NCI-H226 (cell line): Measurements from ENCODE around the gene BTNL3.
"Not testable (repeated sequence)": the region's sequence is repeated elsewhere in the genome, so short reads cannot be mapped to it uniquely, and the experiment has no call there.

ENCODE experiments used
- DNase-seq: peaks from one replicate; pipeline ENCODE4 v3.0.0-alpha.2; 2015

Gene BTNL3

DNA sequence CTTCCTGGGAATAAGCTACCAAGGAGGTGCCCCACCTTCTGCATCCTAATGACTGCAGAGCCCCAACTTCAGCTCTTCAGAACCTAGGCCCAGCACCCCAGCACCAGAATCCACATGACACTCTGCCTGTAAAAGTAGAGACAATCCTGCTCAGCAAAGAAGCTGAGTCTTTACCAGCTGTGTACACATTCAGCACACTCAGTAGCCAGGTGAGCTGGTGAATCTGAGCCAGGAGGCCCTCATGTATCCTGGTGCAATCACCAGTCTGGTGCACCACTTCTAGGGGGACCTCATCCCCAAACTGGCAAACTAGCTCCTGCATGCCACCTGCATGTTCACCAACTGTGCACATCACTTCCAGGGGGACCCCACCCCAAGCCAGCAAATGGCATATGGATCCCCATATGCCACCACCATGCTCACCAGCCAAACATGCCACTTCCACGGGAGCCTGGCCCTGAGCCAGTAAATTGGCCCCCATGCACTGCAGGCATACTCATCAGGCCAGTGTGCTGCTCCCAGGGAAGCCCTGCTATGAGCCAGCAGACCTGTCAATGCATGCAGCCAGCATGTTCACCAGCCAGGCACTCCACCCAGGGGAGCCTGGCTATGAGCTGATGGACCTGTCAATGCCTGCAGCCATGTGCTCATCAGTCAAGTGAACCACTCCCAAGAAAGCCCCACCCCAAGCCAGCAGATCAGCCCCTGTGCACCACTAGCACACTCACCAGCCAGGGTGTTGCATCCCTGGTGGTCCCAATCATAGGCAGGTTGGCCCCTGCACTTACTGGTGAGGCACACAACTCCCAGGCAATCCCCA, 35.8 kb downstream of the BTNL3 start:
- DNase-seq = no peak

DNA sequence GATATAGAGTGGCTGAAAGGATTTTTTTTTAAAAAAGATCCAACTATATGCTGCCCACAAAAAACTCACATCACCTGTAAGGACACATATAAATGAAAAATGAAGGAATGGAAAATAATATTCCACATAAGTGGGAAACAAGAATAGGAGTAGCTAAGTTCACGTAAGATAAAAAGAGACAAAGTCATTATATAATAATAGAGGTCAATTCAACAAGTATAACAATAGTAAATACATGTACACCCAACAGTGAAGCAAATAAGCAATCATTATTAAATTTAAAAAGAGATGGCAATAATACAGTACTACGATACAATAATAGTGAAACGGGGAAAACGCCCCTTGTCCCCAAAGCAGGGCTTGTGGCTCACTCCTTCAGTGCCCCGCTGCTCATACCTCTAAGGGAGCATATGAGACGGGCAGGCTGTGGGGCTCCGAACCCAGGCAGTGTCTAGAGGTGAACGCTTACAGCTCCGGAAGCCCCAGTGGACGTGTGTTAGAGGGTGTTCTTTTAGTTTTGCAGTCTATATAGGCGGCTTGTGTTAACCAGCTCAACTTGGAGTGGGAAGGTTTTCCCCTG, 38.9 kb downstream of the BTNL3 start:
- DNase-seq = no peak

DNA sequence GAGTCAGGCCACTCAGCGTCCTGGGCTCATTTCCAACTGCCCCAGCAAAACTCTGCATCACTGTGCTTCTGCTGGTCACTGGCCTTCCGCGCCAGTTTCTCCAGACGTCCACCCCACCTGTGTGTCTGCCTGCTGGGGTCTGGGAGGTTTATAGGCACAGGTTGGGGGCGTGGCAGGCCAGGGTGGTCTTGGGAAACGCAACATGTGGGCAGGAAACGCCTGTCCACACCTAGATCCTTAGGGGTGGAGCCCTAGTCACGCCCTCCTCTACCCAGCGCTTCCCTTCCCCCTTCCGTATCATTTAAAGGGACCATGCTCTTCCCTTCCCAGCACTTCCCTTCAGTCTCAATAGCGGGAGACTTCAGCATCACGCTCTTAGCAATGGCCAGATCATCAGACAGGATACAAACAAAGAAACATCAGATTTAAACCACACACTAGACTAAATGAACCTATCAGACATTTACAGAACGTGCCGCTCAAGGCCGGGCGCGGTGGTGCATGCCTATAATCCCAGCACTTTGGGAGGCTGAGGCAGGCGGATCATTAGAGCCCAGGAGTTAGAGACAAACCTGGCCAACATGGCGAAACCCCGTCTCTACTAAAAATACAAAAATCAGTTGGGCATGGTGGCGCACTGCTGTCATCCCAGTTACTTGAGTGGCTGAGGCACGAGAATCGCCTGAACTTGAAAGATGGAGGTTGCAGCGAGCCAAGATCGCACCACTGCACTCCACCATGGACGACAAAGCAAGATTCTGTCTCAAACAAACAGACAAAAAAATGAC, 39.6 kb downstream of the BTNL3 start:
- no peak for DNase-seq

- DNase-seq = no peak
These were observed 43.1 kb downstream of the BTNL3 start for GRCh38 chr5:181031716-181032115.

DNA sequence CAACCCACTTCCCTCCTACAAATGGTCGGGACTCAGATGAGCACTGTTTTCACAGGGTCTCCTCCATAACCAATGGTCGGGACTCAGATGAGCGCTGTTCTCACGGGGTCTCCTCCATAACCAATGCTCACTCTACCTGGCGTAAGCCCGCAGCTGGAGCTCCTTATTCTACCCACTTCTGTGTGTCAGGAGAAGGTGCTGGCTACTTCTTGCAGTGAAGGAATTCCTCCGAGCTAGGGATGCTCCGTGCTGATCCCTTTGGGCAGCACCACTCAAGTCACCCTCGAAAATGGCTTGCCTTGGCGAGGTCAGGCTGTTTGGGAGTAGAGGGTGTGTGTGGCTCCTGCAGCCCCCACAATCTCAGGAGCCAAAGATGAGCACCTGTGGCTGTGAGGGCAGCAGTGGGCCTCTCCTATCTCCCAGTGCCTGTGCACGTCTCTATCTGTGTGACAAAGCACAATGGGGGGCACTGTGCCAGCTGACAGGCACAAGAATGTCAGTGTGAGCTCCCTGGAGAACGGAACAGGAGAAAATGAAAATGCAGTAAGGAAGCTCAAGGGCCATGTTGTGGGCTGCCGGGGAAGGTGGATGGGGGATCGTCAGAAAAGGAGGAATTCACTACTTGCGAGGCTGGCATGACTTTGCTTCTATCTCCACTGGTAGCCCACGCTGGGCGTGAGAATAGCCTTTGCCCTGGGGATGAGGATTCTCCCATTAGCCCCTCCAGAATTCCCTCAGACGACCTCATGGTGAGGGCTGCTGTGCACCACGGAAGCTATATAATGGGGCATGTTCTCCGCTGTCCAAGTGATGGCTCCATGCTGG, 47.6 kb downstream of the BTNL3 start:
- no peak for DNase-seq

- DNase-seq = no peak
These were observed 48.2 kb downstream of the BTNL3 start for GRCh38 chr5:181036816-181037364.

DNA sequence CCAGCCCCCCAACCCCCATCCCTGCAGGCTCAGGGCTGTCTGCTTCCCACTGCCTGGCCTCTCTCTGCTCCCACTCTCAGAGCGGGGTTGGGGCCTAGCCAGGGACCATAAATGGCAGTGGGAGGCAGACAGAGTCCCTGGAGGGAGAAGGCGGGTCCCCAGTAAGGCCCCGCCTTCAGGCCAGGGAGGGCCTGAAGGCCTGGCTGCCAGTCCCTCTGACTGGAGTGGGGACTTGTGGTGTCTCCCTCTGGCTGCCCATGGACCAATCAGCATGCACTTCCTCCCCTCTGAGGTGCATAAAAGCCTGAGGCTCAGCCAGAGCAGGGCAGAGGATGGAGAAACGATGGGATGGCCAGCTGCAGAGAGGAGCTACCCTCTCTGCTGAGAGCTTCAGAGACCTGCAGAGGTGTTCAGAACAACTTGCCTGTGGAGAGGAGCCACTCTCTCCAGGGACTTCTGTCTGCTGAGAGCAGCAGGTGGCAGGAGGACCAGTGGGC, 48.8 kb downstream of the BTNL3 start:
- no peak for DNase-seq

DNA sequence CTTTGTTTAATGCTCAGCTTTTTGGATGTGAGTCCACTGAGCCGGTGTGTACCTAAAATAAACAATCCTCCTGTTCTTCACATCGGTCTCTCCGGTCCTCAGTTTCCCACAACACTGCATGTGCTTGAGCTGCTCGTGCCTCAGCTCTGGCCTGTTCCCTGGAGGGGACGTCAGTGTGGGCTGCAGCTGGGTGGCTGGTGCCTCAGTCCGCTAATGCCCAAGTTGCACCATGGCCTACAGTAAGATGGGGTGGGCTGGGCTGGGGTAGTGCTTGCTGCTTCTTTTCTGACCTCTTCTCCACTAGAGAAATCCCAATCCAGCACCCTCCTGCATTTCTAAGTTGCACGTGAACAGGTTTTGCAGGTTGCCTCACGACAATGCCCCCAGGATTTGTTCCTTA, 50.8 kb downstream of the BTNL3 start:
- DNase-seq = no peak

GRCh38 chr5:181039931-181040630, 51.4 kb downstream of the BTNL3 start, which contains the start of gene BTNL9:
Gene BTNL9, plus strand, starts transcription at chr5:181040266. Its CDS starts 5,224 bp downstream, at chr5:181045490.
- DNase-seq = no peak

DNA sequence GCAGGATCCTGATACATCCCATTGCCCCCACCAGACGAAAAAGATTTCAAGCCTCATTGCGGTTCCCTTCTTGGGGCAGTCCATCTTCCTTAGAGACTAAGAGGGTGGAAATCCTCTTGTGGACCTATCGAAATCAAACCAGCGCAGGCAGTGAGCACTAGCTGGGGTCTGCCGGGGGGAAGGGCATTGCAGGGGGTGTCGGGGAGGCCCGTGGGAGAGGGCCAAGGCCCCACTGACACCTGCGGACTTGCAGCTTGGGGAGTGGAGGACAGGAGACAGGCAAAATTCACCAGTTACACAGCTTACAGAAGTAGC, 51.9 kb downstream of the BTNL3 start:
- DNase-seq = no peak

GRCh38 chr5:181041043-181041442, 52.4 kb downstream of the BTNL3 start:
- no peak for DNase-seq

DNA sequence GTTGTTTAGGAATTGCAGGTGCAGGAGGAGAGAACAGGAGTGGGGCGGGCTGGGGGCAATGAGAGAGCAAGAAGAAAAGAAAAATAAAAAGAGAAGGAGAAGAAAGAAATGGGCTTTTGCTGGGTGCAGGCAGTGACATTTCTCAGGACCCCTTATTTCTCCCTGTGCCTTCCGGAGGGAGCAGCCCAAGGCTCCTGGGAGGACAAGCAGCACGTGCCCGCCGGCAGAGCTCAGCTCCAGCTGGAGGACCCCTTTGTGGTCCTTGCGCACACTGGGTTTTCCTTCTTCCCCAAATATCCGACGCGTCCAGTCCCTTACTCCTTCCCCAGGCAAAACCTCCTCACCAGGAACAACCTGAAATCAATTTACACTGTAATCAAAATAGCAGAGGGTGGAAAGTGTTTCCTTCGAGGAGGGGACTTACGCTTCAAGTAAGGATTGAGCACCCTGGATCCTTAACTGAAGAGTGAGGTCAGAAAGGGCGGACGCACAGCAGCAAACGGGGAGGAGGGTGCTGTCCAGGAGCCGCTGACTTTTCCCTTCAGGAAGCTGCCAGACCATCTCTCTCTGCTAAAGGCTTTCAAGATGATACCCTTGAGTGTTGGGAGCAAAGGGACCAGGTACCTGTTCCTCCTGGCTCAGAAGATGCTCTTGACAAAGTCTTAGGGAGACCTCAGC, 53.5 kb downstream of the BTNL3 start:
- no peak for DNase-seq

- no peak for DNase-seq
These were observed 54.1 kb downstream of the BTNL3 start for GRCh38 chr5:181042722-181043121.

- DNase-seq = no peak
These were observed 54.8 kb downstream of the BTNL3 start for GRCh38 chr5:181043285-181044092.

- DNase-seq = no peak
These were observed 55.5 kb downstream of the BTNL3 start for GRCh38 chr5:181044093-181044599.

GRCh38 chr5:181044662-181045305, 56.1 kb downstream of the BTNL3 start:
- DNase-seq = no peak

- no peak for DNase-seq
These were observed 56.7 kb downstream of the BTNL3 start for GRCh38 chr5:181045316-181045715.

- not testable (repeated sequence) for DNase-seq
These were observed 57.2 kb downstream of the BTNL3 start for GRCh38 chr5:181045857-181046256.

DNA sequence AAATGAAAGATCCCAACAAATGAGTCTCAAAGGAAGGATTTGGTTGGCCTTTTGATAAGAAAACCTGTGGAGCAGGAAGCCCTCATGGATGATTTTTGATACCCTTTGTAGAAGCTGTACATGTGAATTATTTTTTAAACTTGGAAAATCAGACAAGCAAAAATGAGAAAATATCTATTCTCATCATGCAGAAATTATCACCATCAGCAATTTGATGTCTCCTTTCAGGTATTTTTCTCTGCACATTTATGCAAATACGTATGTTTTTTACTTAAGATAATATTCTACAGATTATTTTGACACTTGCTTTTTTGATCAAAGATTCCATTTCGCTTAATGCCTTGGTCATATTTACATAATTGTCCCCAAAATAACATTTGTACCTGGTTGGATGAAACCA, 58.6 kb downstream of the BTNL3 start:
- no peak for DNase-seq

- no peak for DNase-seq
These were observed 59.3 kb downstream of the BTNL3 start for GRCh38 chr5:181047921-181048320.
